Suppressor macrophage treated with lipopolysaccharide for 4 hours (primary cell): ENCODE data around the gene PTPN14.
"Not testable (repeated sequence)": the region's sequence is repeated elsewhere in the genome, so short reads cannot be mapped to it uniquely, and the experiment has no call there.

Experiments used
- DNase-seq: peaks from one replicate; pipeline ENCODE4 v3.0.0-alpha.2; 2020

Gene PTPN14

GRCh38 chr1:214540324-214540723 lies 11.1 kb downstream of the PTPN14 start:
- no peak for DNase-seq

GRCh38 chr1:214538496-214538895 lies 12.9 kb downstream of the PTPN14 start:
- no peak for DNase-seq

- no peak for DNase-seq
These were observed 13.4 kb downstream of the PTPN14 start for GRCh38 chr1:214537872-214538473.

- DNase-seq: no peak
These were observed 14.2 kb downstream of the PTPN14 start for GRCh38 chr1:214537219-214537618.

- DNase-seq: no peak
These were observed 19.3 kb downstream of the PTPN14 start for GRCh38 chr1:214532070-214532469.

- DNase-seq: no peak
These were observed 25.8 kb downstream of the PTPN14 start for GRCh38 chr1:214525535-214526019.

GRCh38 chr1:214524824-214525223 lies 26.6 kb downstream of the PTPN14 start:
- no peak for DNase-seq

GRCh38 chr1:214523124-214523824 lies 28.1 kb downstream of the PTPN14 start:
- DNase-seq: no peak

GRCh38 chr1:214521458-214521857 lies 29.9 kb downstream of the PTPN14 start:
- DNase-seq: not testable (repeated sequence)

- no peak for DNase-seq
These were observed 30.7 kb downstream of the PTPN14 start for GRCh38 chr1:214520544-214521165.

- no peak for DNase-seq
These were observed 33.0 kb downstream of the PTPN14 start for GRCh38 chr1:214518361-214518760.

- DNase-seq: no peak
These were observed 34.7 kb downstream of the PTPN14 start for GRCh38 chr1:214516434-214517326.

- no peak for DNase-seq
These were observed 35.6 kb downstream of the PTPN14 start for GRCh38 chr1:214515544-214516433.

GRCh38 chr1:214514819-214515383 lies 36.5 kb downstream of the PTPN14 start:
- DNase-seq: no peak

GRCh38 chr1:214514032-214514818 lies 37.2 kb downstream of the PTPN14 start:
- DNase-seq: no peak

- no peak for DNase-seq
These were observed 38.0 kb downstream of the PTPN14 start for GRCh38 chr1:214513394-214513793.

GRCh38 chr1:214511639-214511998 lies 39.8 kb downstream of the PTPN14 start:
- no peak for DNase-seq

- DNase-seq: no peak
These were observed 40.3 kb downstream of the PTPN14 start for GRCh38 chr1:214510914-214511638.

- no peak for DNase-seq
These were observed 40.9 kb downstream of the PTPN14 start for GRCh38 chr1:214510477-214510876.

- DNase-seq: not testable (repeated sequence)
These were observed 41.8 kb downstream of the PTPN14 start for GRCh38 chr1:214509622-214510021.
